HG03442 (cell line): ENCODE measurements around the gene CDH23.
A peak's percentile ranks its signal among the peaks of the same experiment; 100 is the strongest.

Experiments used
- ATAC-seq: cut with Tn5 transposase; IDR thresholded peaks from one replicate; pipeline ENCODE4 v1.9.1; 2021; ENCODE audit warnings: mild to moderate bottlenecking, moderate library complexity; ENCODE audit not compliant: unreplicated experiment

Gene CDH23

GRCh38 chr10:71671994-71672946 lies 275.6 kb downstream of the CDH23 start:
- ATAC-seq = no peak

- no peak for ATAC-seq
These were observed 278.7 kb downstream of the CDH23 start for GRCh38 chr10:71675295-71675970.

- ATAC-seq = no peak
These were observed 280.5 kb downstream of the CDH23 start for GRCh38 chr10:71677261-71677660.

- no peak for ATAC-seq
These were observed 281.5 kb downstream of the CDH23 start for GRCh38 chr10:71678057-71678805.

- no peak for ATAC-seq
These were observed 282.7 kb downstream of the CDH23 start for GRCh38 chr10:71679425-71679824.

- ATAC-seq = no peak
These were observed 285.3 kb downstream of the CDH23 start for GRCh38 chr10:71681977-71682376.

- ATAC-seq = no peak
These were observed 286.6 kb downstream of the CDH23 start for GRCh38 chr10:71683301-71683700.

GRCh38 chr10:71684356-71685173 lies 287.8 kb downstream of the CDH23 start:
- no peak for ATAC-seq

GRCh38 chr10:71685554-71686232 lies 289.0 kb downstream of the CDH23 start:
- ATAC-seq = no peak

GRCh38 chr10:71687077-71687476 lies 290.4 kb downstream of the CDH23 start:
- ATAC-seq = no peak

- ATAC-seq = no peak
These were observed 290.8 kb downstream of the CDH23 start for GRCh38 chr10:71687480-71687879.

GRCh38 chr10:71688256-71688655 lies 291.5 kb downstream of the CDH23 start:
- no peak for ATAC-seq

- no peak for ATAC-seq
These were observed 293.5 kb downstream of the CDH23 start for GRCh38 chr10:71690094-71690720.

GRCh38 chr10:71691405-71691804 lies 294.7 kb downstream of the CDH23 start:
- ATAC-seq = no peak

- ATAC-seq = no peak
These were observed 296.0 kb downstream of the CDH23 start for GRCh38 chr10:71692598-71693306.

GRCh38 chr10:71693377-71693776 lies 296.7 kb downstream of the CDH23 start:
- no peak for ATAC-seq

GRCh38 chr10:71694039-71694501 lies 297.4 kb downstream of the CDH23 start:
- no peak for ATAC-seq

- ATAC-seq = peak; percentile 85
These were observed 297.8 kb downstream of the CDH23 start for GRCh38 chr10:71694567-71694968.
